Thymus (tissue), 11 donors: ENCODE measurements around the gene GNG2. TPM values are rescaled to one million over a fixed set of nuclear protein-coding genes. Genes with fewer than 3 reads are reported as not detected.

Experiments used
- DNase-seq, 9 donors: peaks; one replicate each; pipeline ENCODE4 v3.0.0-alpha.2; 2013; ENCODE audit warnings: low spot score in 9 of 9, low read depth in 6 of 9, missing footprints in 1 of 9
- H3K27ac ChIP-seq, 2 donors: one replicate each; pipeline ENCODE4 v1.5.1; 2013; ENCODE audit warnings: control low read depth in 1 of 2, low read depth in 1 of 2, low read length in 1 of 2, mild to moderate bottlenecking in 1 of 2, moderate library complexity in 1 of 2
- H3K27me3 ChIP-seq, 2 donors: one replicate each; pipeline ENCODE4 v1.5.1; 2013; ENCODE audit warnings: low read length in 1 of 2; ENCODE audit not compliant: control insufficient read depth in 2 of 2, insufficient read depth in 1 of 2
- H3K36me3 ChIP-seq, 2 donors: one replicate each; pipeline ENCODE4 v1.5.1; 2013; ENCODE audit warnings: low read length in 1 of 2, mild to moderate bottlenecking in 1 of 2, moderate library complexity in 1 of 2; ENCODE audit not compliant: control insufficient read depth in 2 of 2, insufficient read depth in 2 of 2
- H3K4me1 ChIP-seq, 2 donors: one replicate each; pipeline ENCODE4 v1.5.1; 2013; ENCODE audit warnings: low read length in 2 of 2; ENCODE audit not compliant: control insufficient read depth in 2 of 2, insufficient read depth in 2 of 2
- H3K4me3 ChIP-seq, 2 donors: one replicate each; pipeline ENCODE4 v1.5.1; 2013; ENCODE audit warnings: low read length in 2 of 2, control low read depth in 1 of 2, mild to moderate bottlenecking in 1 of 2
- H3K9me3 ChIP-seq, 2 donors: one replicate each; pipeline ENCODE4 v1.5.1; 2013; ENCODE audit warnings: low read length in 1 of 2, mild to moderate bottlenecking in 1 of 2; ENCODE audit not compliant: control insufficient read depth in 2 of 2, insufficient read depth in 1 of 2
- WGBS: extraction: QIAGEN DNeasy Blood & Tissue Kit; methylation state at CpG from one replicate; pipeline ENCODE4 v1.1.7; 2013; 5-methylcytosine and 5-hydroxymethylcytosine counted together
- polyA plus RNA-seq: library from polyadenylated mRNA; stranded (reverse); fragments of 200-250 nt; gene quantifications from one replicate; pipeline ENCODE4 v1.2.3, GENCODE V29; 2013
- total RNA-seq: library from RNA; stranded (reverse); fragments of 120-200 nt; gene quantifications from one replicate; pipeline ENCODE4 v1.2.4, GENCODE V29; 2013
- donor health status: healthy.

The GNG2 gene
- total and polyA plus RNA-seq, 2 donors: 43.6 to 49.4 TPM

DNA sequence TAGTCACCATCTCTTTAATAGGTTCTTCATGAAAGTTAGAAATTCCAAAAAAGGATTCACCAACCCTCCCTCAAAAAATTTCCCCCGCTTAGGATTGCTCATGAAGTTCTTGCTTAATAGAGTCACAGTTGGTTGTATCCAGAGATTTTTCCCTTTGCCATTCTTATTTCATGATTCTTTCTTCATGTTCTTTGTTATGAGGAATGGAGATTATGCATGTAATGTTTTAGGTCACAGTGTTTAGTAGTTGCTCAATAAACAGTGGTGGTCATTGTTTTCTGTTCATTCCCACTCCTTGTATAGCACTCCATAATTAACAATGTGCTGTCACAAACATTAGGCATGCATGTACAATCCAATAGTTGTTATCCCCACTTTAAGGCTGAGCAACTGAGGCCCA lies 77.7 kb downstream of the GNG2 start:
- 96% methylated on average over 1 of the region's 1 CpG for WGBS
- Histone ChIP-seq H3K27ac (no peak overlapping the region), H3K4me3 (no peak overlapping the region), H3K27me3 (no peaks in the 10 kb centered on the region), H3K9me3 (no peaks in the 10 kb centered on the region), H3K4me1 (no peaks in the 10 kb centered on the region), H3K36me3 (no peaks in the 10 kb centered on the region)
- no peak for DNase-seq

DNA sequence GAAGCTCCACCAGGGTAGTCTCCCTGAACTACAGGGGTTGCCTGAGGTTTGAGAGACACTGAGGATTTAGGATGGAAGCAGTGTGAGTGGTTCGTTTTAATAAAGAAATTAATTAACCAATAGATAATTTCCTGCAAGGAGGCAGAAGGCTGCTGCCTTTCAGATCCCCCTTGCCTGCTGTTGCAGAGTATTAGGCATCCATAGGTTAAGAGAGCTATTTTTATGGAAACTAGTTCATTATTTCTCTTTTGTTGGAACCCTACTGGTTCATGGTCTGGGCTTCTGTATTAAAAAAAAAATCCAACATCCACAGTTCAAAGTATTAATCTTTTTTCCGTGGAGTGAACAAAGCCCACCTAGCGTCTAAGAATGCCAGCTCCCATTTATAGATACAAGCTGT lies 78.4 kb downstream of the GNG2 start:
- Histone ChIP-seq H3K9me3 (no peaks in the 10 kb centered on the region), H3K27me3 (no peaks in the 10 kb centered on the region), H3K4me3 (no peak overlapping the region), H3K27ac (no peak overlapping the region), H3K36me3 (no peaks in the 10 kb centered on the region), H3K4me1 (no peaks in the 10 kb centered on the region)
- WGBS: 94% methylated on average over 3 of the region's 3 CpGs
- DNase-seq: no peak

- H3K36me3 ChIP-seq: no peaks in the 10 kb centered on the region
- WGBS: 89% methylated on average over 6 of the region's 6 CpGs
- DNase-seq: no peak
- H3K4me3 ChIP-seq: no peak overlapping the region
- H3K27me3 ChIP-seq: no peaks in the 10 kb centered on the region
- H3K9me3 ChIP-seq: no peaks in the 10 kb centered on the region
- no peak overlapping the region for H3K27ac ChIP-seq
- no peaks in the 10 kb centered on the region for H3K4me1 ChIP-seq
These were observed 78.8 kb downstream of the GNG2 start for GRCh38 chr14:51939226-51939625.

DNA sequence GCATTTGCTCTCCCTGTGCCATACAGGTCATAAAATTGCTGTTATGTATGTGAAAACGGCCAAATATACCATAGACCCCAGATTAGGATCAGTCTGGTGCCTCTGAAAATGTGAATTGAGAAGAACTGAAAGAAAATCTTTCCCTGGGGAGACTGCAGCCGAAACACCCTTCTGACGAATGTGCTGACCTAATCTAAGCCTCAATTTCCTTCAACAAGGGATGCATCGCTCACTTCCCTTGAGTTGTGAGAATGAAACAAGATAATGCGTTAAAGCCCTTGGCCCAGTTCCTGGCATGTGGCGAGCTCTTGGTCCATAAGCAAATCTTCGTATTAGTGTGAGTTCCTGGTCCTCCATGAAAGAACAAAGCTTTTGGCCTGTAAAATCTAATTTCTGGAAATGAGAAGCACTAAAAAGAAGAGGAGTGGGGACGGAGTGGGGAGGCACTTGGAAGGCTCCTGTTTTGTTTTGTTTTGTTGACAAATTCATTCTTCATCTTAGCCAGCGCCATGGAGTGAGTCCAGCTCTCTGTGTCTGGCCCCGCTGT lies 79.4 kb downstream of the GNG2 start:
- H3K27me3 ChIP-seq: no peaks in the 10 kb centered on the region
- no peak overlapping the region for H3K27ac ChIP-seq
- H3K4me1 ChIP-seq: no peaks in the 10 kb centered on the region
- peak in 1 of 9 donors; percentile 6 for DNase-seq
- H3K36me3 ChIP-seq: no peaks in the 10 kb centered on the region
- no peak overlapping the region for H3K4me3 ChIP-seq
- WGBS: 96% methylated on average over 10 of the region's 10 CpGs
- H3K9me3 ChIP-seq: no peaks in the 10 kb centered on the region

DNA sequence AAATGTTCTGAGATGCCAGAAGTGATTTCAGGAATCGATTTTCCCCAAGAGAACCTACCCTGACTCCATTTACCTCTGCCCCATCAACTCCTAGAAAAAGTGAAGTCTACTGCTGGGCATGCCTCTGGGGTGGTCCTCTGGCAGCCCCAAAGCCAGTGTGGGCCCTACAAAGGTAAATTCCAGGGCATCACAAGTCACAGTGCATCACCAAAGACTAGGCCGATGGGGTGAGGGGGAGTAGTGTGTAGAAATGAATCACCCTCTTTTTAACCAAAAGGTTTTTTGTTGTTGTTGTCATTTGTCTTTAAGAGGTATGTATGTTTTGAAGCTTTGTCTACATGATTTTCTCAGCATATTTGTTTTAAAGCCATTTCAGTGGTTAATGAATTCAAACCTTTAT lies 82.6 kb downstream of the GNG2 start:
- H3K36me3 ChIP-seq: no peaks in the 10 kb centered on the region
- 98% methylated on average over 2 of the region's 2 CpGs for WGBS
- H3K9me3 ChIP-seq: no peaks in the 10 kb centered on the region
- H3K4me1 ChIP-seq: no peaks in the 10 kb centered on the region
- H3K27me3 ChIP-seq: no peaks in the 10 kb centered on the region
- H3K4me3 ChIP-seq: no peak overlapping the region
- DNase-seq: no peak
- H3K27ac ChIP-seq: no peak overlapping the region

GRCh38 chr14:51950007-51950406 lies 89.6 kb downstream of the GNG2 start:
- Histone ChIP-seq H3K36me3 (peaks cover 12 to 32% of the 10 kb centered on the region in 2 donors), H3K27me3 (no peaks in the 10 kb centered on the region), H3K27ac (no peak overlapping the region), H3K4me3 (no peak overlapping the region), H3K9me3 (no peaks in the 10 kb centered on the region), H3K4me1 (no peaks in the 10 kb centered on the region)
- 98% methylated on average over 2 of the region's 2 CpGs for WGBS
- no peak for DNase-seq

GRCh38 chr14:51951656-51952055 lies 91.2 kb downstream of the GNG2 start:
- Histone ChIP-seq H3K4me1 (no peaks in the 10 kb centered on the region), H3K27me3 (no peaks in the 10 kb centered on the region), H3K4me3 (no peak overlapping the region), H3K36me3 (peaks cover 15 to 38% of the 10 kb centered on the region in 2 donors), H3K27ac (no peak overlapping the region), H3K9me3 (no peaks in the 10 kb centered on the region)
- WGBS: 79% methylated on average over 3 of the region's 3 CpGs
- DNase-seq: no peak

GRCh38 chr14:51954031-51954430 lies 93.6 kb downstream of the GNG2 start:
- 97% methylated on average over 2 of the region's 2 CpGs for WGBS
- Histone ChIP-seq H3K9me3 (peaks cover 0 to 3% of the 10 kb centered on the region in 2 donors), H3K27ac (no peak overlapping the region), H3K27me3 (no peaks in the 10 kb centered on the region), H3K4me1 (no peaks in the 10 kb centered on the region), H3K4me3 (no peak overlapping the region), H3K36me3 (peaks cover 26 to 49% of the 10 kb centered on the region in 2 donors)
- DNase-seq: no peak

DNA sequence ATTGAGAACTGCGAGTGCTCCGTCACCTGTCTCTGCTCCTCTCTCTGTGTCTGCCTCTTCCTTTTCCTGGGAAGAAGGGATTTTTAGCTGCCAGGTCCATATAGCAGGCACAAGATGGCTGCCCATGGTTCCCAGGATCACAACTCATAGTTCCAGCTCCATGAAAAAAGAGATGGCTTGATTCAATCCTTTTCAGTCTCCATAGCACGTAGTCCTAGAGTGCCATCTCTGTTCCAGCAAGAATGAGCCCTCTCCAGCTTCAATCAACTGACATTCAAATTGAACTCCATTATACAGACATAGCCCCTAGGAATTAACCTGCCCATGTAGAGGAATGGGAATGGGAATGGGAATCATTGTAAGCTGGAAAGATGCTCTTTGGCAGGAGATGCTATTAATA lies 94.2 kb downstream of the GNG2 start:
- no peak for DNase-seq
- no peak overlapping the region for H3K4me3 ChIP-seq
- H3K36me3 ChIP-seq: peaks cover 26 to 52% of the 10 kb centered on the region in 2 donors
- no peak overlapping the region for H3K27ac ChIP-seq
- peaks cover 0 to 3% of the 10 kb centered on the region in 2 donors for H3K9me3 ChIP-seq
- no peaks in the 10 kb centered on the region for H3K27me3 ChIP-seq
- WGBS: 96% methylated on average over 3 of the region's 3 CpGs
- H3K4me1 ChIP-seq: no peaks in the 10 kb centered on the region

GRCh38 chr14:51957950-51958349 lies 97.5 kb downstream of the GNG2 start:
- no peak overlapping the region for H3K27ac ChIP-seq
- WGBS: 97% methylated on average over 2 of the region's 2 CpGs
- peaks cover 14 to 36% of the 10 kb centered on the region in 2 donors for H3K36me3 ChIP-seq
- no peaks in the 10 kb centered on the region for H3K27me3 ChIP-seq
- DNase-seq: no peak
- peaks cover 0 to 3% of the 10 kb centered on the region in 2 donors for H3K9me3 ChIP-seq
- no peaks in the 10 kb centered on the region for H3K4me1 ChIP-seq
- no peak overlapping the region for H3K4me3 ChIP-seq
